ENCODE measurements around the gene UBE2K. TPM values are rescaled to one million over a fixed set of nuclear protein-coding genes. Genes with fewer than 3 reads are reported as not detected.
"Not testable (repeated sequence)": the region's sequence is repeated elsewhere in the genome, so short reads cannot be mapped to it uniquely, and the experiment has no call there.

The UBE2K gene
- total RNA-seq, 1 experiment from 2014 or later, result 77.7 TPM

DNA sequence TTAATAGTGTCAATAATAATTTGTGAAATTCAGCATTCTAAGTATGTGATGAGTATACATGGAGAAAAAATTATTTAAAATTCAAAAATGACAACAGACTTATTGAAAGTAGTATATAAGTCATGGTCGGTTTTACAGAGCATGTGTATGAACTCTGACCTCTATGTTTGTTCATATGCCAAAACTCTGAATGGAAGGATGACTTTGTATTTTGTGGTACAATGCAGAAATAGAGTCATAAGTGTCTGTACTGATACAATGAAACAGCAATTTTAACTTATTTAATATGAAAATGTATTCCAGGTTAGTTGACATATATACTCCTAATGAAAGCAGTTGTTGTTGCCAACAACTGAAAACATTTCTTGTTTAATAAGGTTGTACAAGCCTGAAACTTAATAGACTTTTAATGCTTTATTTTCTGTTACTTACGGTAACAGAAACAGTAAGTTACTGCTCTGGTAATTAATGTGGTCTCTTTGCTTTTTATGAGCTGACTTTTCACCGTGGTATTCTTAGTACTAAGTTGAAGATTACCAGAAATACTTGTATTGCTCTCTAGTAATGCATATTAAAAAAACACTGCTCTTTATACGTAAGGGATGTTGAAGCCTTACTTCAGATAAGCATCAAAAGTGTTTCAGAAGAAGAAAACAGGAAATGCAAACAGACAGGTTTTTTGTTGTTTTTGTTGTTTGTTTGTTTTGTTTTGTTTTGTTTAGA lies 1.9 kb downstream of the UBE2K start:
- Mint-ChIP-seq H3K9me3 (ENCODE audit: low read depth, unreplicated experiment) (no peaks in the 10 kb centered on the region), H3K4me1 (ENCODE audit: low read depth, unreplicated experiment) (no peaks in the 10 kb centered on the region), H3K27me3 (ENCODE audit: unreplicated experiment) (no peaks in the 10 kb centered on the region), H3K36me3 (ENCODE audit: insufficient read depth, unreplicated experiment) (peaks cover 28% of the 10 kb centered on the region), H3K4me3 (ENCODE audit: low read depth, unreplicated experiment) (peak overlapping the region; percentile 93), H3K27ac (ENCODE audit: unreplicated experiment) (peak overlapping the region; percentile 25)
- TF ChIP-seq, protein P1, sequence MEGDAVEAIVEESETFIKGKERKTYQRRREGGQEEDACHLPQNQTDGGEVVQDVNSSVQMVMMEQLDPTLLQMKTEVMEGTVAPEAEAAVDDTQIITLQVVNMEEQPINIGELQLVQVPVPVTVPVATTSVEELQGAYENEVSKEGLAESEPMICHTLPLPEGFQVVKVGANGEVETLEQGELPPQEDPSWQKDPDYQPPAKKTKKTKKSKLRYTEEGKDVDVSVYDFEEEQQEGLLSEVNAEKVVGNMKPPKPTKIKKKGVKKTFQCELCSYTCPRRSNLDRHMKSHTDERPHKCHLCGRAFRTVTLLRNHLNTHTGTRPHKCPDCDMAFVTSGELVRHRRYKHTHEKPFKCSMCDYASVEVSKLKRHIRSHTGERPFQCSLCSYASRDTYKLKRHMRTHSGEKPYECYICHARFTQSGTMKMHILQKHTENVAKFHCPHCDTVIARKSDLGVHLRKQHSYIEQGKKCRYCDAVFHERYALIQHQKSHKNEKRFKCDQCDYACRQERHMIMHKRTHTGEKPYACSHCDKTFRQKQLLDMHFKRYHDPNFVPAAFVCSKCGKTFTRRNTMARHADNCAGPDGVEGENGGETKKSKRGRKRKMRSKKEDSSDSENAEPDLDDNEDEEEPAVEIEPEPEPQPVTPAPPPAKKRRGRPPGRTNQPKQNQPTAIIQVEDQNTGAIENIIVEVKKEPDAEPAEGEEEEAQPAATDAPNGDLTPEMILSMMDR (IDR thresholded peaks at IDR 0.05; ENCODE audit: unreplicated experiment), result no peak
- DNase-seq, result no peak
- CTCF ChIA-PET, result no interaction called here
- intact Hi-C loops (cut with micrococcal nuclease; ENCODE audit: unreplicated experiment), result no loop called here
- no TSS peak for BruUV-seq (replicated peaks)

DNA sequence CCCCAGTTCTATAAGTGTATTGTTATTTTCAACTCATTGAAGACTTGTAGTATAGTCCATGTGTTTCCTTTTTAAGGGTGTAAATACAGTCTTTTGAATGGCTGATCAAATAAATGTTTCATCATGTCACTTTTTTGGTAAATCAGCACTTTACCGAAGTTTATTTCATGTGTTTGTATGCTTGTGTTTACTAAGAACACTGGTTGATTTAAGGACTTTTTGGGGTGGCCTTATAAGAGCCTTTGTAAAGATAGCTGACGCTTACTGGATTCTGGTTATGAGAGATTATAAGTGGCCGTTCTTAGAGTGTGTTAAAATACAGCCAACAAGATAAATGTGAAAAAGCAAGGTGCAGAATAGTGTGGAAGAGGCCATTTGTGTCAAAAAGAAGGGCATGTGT lies 2.6 kb downstream of the UBE2K start:
- Mint-ChIP-seq H3K4me3 (ENCODE audit: low read depth, unreplicated experiment) (peak overlapping the region; percentile 93), H3K27ac (ENCODE audit: unreplicated experiment) (no peak overlapping the region), H3K36me3 (ENCODE audit: insufficient read depth, unreplicated experiment) (peaks cover 28% of the 10 kb centered on the region), H3K9me3 (ENCODE audit: low read depth, unreplicated experiment) (no peaks in the 10 kb centered on the region), H3K4me1 (ENCODE audit: low read depth, unreplicated experiment) (no peaks in the 10 kb centered on the region), H3K27me3 (ENCODE audit: unreplicated experiment) (no peaks in the 10 kb centered on the region)
- CTCF ChIA-PET, result no interaction called here
- TF ChIP-seq, protein P1 (IDR thresholded peaks at IDR 0.05; ENCODE audit: unreplicated experiment), result no peak
- no TSS peak for BruUV-seq (replicated peaks)
- no peak for DNase-seq
- intact Hi-C loops (cut with micrococcal nuclease; ENCODE audit: unreplicated experiment), result no loop called here

DNA sequence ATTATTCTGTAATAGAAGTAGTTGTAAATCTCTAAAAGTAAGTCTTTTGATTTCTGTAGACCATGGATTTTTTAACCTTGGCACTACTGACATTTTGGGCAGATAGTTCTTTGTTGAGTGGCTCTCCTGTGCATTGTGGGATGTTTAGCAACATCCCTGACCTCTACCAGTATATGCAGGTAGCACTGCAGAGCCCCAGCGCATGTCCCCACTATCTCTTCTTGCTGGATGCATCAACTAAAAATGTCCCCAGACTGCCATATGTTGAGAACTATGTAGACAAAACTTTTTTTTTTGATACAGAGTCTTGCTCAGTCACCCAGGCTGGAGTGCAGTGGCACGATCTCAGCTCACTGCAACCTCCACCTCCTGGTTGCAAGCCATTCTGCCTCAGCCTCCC lies 4.8 kb downstream of the UBE2K start:
- BruUV-seq (replicated peaks), result no TSS peak
- H3K36me3 Mint-ChIP-seq (ENCODE audit: insufficient read depth, unreplicated experiment), result peaks cover 22% of the 10 kb centered on the region
- H3K9me3 Mint-ChIP-seq (ENCODE audit: low read depth, unreplicated experiment), result no peaks in the 10 kb centered on the region
- H3K4me3 Mint-ChIP-seq (ENCODE audit: low read depth, unreplicated experiment), result no peak overlapping the region
- intact Hi-C loops (cut with micrococcal nuclease; ENCODE audit: unreplicated experiment), result no loop called here
- no peak for DNase-seq
- H3K27ac Mint-ChIP-seq (ENCODE audit: unreplicated experiment), result no peak overlapping the region
- TF ChIP-seq, protein P1 (IDR thresholded peaks at IDR 0.05; ENCODE audit: unreplicated experiment), result no peak
- CTCF ChIA-PET, result interaction anchor here (0.6 kb wide), 1 partner anchor 242 kb away, joined by 3 read pairs; no protein-coding TSS in a partner anchor
- peaks cover 9% of the 10 kb centered on the region for H3K4me1 Mint-ChIP-seq (ENCODE audit: low read depth, unreplicated experiment)
- no peaks in the 10 kb centered on the region for H3K27me3 Mint-ChIP-seq (ENCODE audit: unreplicated experiment)

DNA sequence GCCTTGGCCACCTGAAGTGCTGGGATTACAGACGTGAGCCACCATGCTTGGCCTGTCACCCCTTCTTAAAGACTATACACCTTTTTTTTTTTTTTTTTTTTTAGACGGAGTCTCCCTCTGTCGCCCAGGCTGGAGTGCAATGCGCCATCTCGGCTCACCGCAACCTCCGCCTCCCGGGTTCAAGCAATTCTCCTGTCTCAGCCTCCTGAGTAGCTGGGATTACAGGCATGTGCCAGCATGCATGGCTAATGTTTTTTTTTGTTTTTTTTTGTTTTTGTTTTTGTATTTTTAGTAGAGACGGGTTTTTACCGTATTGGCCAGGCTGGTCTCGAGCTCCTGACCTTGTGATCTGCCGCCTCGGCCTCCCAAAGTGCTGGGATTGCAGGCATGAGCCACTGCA lies 6.9 kb downstream of the UBE2K start:
- CTCF ChIA-PET, result interaction anchor here (0.7 kb wide), 1 partner anchor 195 kb away, joined by 5 read pairs; no protein-coding TSS in a partner anchor
- H3K9me3 Mint-ChIP-seq (ENCODE audit: low read depth, unreplicated experiment); DNase-seq; H3K27ac Mint-ChIP-seq (ENCODE audit: unreplicated experiment); BruUV-seq (replicated peaks); intact Hi-C loops (cut with micrococcal nuclease; ENCODE audit: unreplicated experiment); H3K4me3 Mint-ChIP-seq (ENCODE audit: low read depth, unreplicated experiment); H3K27me3 Mint-ChIP-seq (ENCODE audit: unreplicated experiment): not testable (repeated sequence)
- peaks cover 16% of the 10 kb centered on the region for H3K4me1 Mint-ChIP-seq (ENCODE audit: low read depth, unreplicated experiment)
- peaks cover 10% of the 10 kb centered on the region for H3K36me3 Mint-ChIP-seq (ENCODE audit: insufficient read depth, unreplicated experiment)

DNA sequence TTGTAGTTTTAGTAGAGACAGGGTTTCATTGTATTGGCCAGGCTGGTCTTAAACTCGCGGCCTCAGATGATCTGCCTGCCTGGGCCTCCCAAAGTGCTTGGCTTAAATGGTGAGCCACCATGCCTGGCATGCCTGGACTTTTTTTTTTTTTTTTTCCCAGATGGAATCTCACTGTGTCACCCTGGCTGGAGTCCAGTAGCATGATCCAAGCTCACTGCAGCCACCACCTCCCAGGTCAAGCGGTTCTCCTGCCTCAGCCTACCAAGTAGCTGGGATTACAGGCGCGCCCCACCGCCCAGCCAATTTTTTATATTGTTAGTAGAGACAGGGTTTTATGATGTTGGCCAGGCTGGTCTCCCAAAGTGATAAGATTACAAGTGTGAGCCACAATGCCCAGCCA lies 8.4 kb downstream of the UBE2K start:
- BruUV-seq (replicated peaks), result no TSS peak
- Mint-ChIP-seq H3K36me3 (ENCODE audit: insufficient read depth, unreplicated experiment) (peaks cover 10% of the 10 kb centered on the region), H3K27me3 (ENCODE audit: unreplicated experiment) (no peaks in the 10 kb centered on the region), H3K4me1 (ENCODE audit: low read depth, unreplicated experiment) (peaks cover 16% of the 10 kb centered on the region), H3K27ac (ENCODE audit: unreplicated experiment) (peak overlapping the region; percentile 26), H3K9me3 (ENCODE audit: low read depth, unreplicated experiment) (no peaks in the 10 kb centered on the region), H3K4me3 (ENCODE audit: low read depth, unreplicated experiment) (no peak overlapping the region)
- CTCF ChIA-PET, result interaction anchor here (0.7 kb wide), 1 partner anchor 35 kb away, joined by 4 read pairs; no protein-coding TSS in a partner anchor
- TF ChIP-seq, protein P1 (IDR thresholded peaks at IDR 0.05; ENCODE audit: unreplicated experiment), result no peak
- intact Hi-C loops (cut with micrococcal nuclease; ENCODE audit: unreplicated experiment), result no loop called here
- DNase-seq, result no peak
